A549 (cell line): ENCODE results near the gene ECI1. TPM values are rescaled to one million over a fixed set of nuclear protein-coding genes. Genes with fewer than 3 reads are reported as not detected.
A peak's percentile ranks its signal among the peaks of the same experiment; 100 is the strongest.

Experiments used
- ATAC-seq, 2 experiments: fragments of 200-7000 bp in 1 of 2; fragments of >200 bp in 1 of 2; cut with Nextera tagmentation in 1 of 2; cut with Tn5 transposase in 1 of 2; 3 replicates each; pipeline versions ENCODE4 v1.8.0 to v1.9.1; 2018 to 2020; ENCODE audit warnings: mild to moderate bottlenecking in 1 of 2, moderate library complexity in 1 of 2
- CTCF ChIA-PET: fragments of 300-600 bp; sonication (Branson Sonifier 250); formaldehyde crosslinking; extraction: SDS; loops from one replicate; lab custom pipeline; 2021; ENCODE audit warnings: antibody characterized with exemption, inconsistent platforms; lab: Yijun Ruan, JAX
- POLR2A ChIA-PET: fragments of 350-600 bp; formaldehyde crosslinking; extraction: SDS; loops from one replicate; lab custom pipeline; 2021; ENCODE audit warnings: antibody characterized with exemption, inconsistent platforms; lab: Yijun Ruan, JAX
- DNase-seq, 2 experiments: peaks; one replicate each; pipeline versions ENCODE4 v3.0.0 to v3.0.0-alpha.2; 2011 to 2016; ENCODE audit warnings: low read depth in 1 of 2, low spot score in 1 of 2
- FAIRE-seq: peaks from 2 replicates; lab custom pipeline; 2011; peaks lifted over from hg19 to GRCh38; lab: Jason Lieb, UNC
- H3K27ac ChIP-seq, 2 experiments: fragments of >200 bp; sonication (Bioruptor Twin); formaldehyde crosslinking; 3 replicates each; pipeline ENCODE4 v1.5.1; 2016 to 2017
- H3K4me1 ChIP-seq: fragments of >200 bp; sonication (Bioruptor Twin); formaldehyde crosslinking; 3 replicates; pipeline ENCODE4 v1.6.1; 2016
- H3K4me2 ChIP-seq: fragments of >200 bp; sonication (Bioruptor Twin); formaldehyde crosslinking; 3 replicates; pipeline ENCODE4 v1.6.1; 2016
- H3K4me3 ChIP-seq: fragments of >200 bp; sonication (Bioruptor Twin); formaldehyde crosslinking; 3 replicates; pipeline ENCODE4 v1.5.1; 2016
- H3K9me3 ChIP-seq: fragments of >200 bp; sonication (Bioruptor Twin); formaldehyde crosslinking; 3 replicates; pipeline ENCODE4 v1.6.1; 2016
- CEBPB ChIP-seq, 2 experiments: fragments of >200 bp in 1 of 2; sonication (Bioruptor Twin) in 1 of 2; formaldehyde crosslinking in 1 of 2; IDR thresholded peaks; 2 replicates each; pipeline ENCODE4 v1.6.1; 2012 to 2016
- CHD2 ChIP-seq: fragments of 150-350 bp; IDR thresholded peaks from 2 replicates; pipeline ENCODE4 v1.6.1; 2014; ENCODE audit warnings: low read length; ENCODE audit not compliant: partially characterized antibody
- EHF ChIP-seq: fragments of 250-450 bp; sonication (Bioruptor Pico); IDR thresholded peaks from 2 replicates; pipeline ENCODE4 v1.5.0; 2020; ENCODE audit warnings: mild to moderate bottlenecking
- EHMT2 ChIP-seq: fragments of 200-600 bp; sonication (generic); IDR thresholded peaks from 2 replicates; pipeline ENCODE4 v1.6.1; 2016; ENCODE audit warnings: antibody characterized with exemption, low read depth, mild to moderate bottlenecking, moderate library complexity
- GATA3 ChIP-seq: IDR thresholded peaks from 2 replicates; pipeline ENCODE4 v1.6.1; 2012; ENCODE audit warnings: borderline replicate concordance
- HEYL ChIP-seq: fragments of 250-450 bp; sonication (Bioruptor Pico); IDR thresholded peaks from 2 replicates; pipeline ENCODE4 v1.8.0; 2021; ENCODE audit warnings: mild to moderate bottlenecking, moderate library complexity
- KDM1A ChIP-seq: fragments of 200-600 bp; sonication (generic); IDR thresholded peaks from 2 replicates; pipeline ENCODE4 v1.6.1; 2016; ENCODE audit warnings: low read depth, mild to moderate bottlenecking
- MAX ChIP-seq: IDR thresholded peaks from 2 replicates; pipeline ENCODE4 v1.6.1; 2012
- NPAS2 ChIP-seq: fragments of 250-450 bp; sonication (Bioruptor Pico); IDR thresholded peaks from 2 replicates; pipeline ENCODE4 v1.8.0; 2022; ENCODE audit warnings: mild to moderate bottlenecking, moderate library complexity, borderline replicate concordance
- NR3C1 ChIP-seq: fragments of >200 bp; sonication (Bioruptor Twin); formaldehyde crosslinking; IDR thresholded peaks from 3 replicates; pipeline ENCODE4 v1.6.1; 2017
- PHF8 ChIP-seq: fragments of 200-600 bp; sonication (generic); IDR thresholded peaks from 2 replicates; pipeline ENCODE4 v1.6.1; 2016; ENCODE audit warnings: low read depth, mild to moderate bottlenecking, antibody characterized with exemption, moderate library complexity, borderline replicate concordance
- POLR2A ChIP-seq: IDR thresholded peaks from 2 replicates; pipeline ENCODE4 v1.6.1; 2012; ENCODE audit warnings: mild to moderate bottlenecking, low read length
- RAD21 ChIP-seq, 2 experiments: fragments of >200 bp in 1 of 2; sonication (Bioruptor Twin) in 1 of 2; formaldehyde crosslinking in 1 of 2; IDR thresholded peaks in 1 of 2; conservative IDR thresholded peaks in 1 of 2; 2 replicates in 1 of 2; 3 replicates in 1 of 2; pipeline ENCODE4 v1.6.1; 2012 to 2018; ENCODE audit warnings: inconsistent platforms in 1 of 2
- RARB ChIP-seq: fragments of 250-450 bp; sonication (Bioruptor Pico); IDR thresholded peaks from 2 replicates; pipeline ENCODE4 v1.8.0; 2021; ENCODE audit warnings: mild to moderate bottlenecking, moderate library complexity
- RCOR1 ChIP-seq: fragments of 150-350 bp; IDR thresholded peaks from 2 replicates; pipeline ENCODE4 v1.6.1; 2014; ENCODE audit warnings: antibody characterized with exemption, low read length, low read depth
- RFX5 ChIP-seq: fragments of 450-650 bp; IDR thresholded peaks from 2 replicates; pipeline ENCODE4 v1.7.1; 2014; ENCODE audit warnings: antibody characterized with exemption, mild to moderate bottlenecking, moderate library complexity
- SREBF2 ChIP-seq: fragments of 450-650 bp; IDR thresholded peaks from 2 replicates; pipeline ENCODE4 v1.6.1; 2014; ENCODE audit warnings: mild to moderate bottlenecking, moderate library complexity
- WGBS: methylation state at CpG from one replicate; pipeline ENCODE4 v1.1.6; 2017; ENCODE audit errors: missing lambda C conversion rate; 5-methylcytosine and 5-hydroxymethylcytosine counted together
- polyA plus RNA-seq, 4 experiments: library from polyadenylated mRNA; depleted of rRNA in 3 of 4; stranded (reverse); fragments of >200 nt; fragmentation: RNase III in 1 of 4; extraction: RNeasy Plus Mini Kit Qiagen cat#74134 plus additional on column Dnase treatment in 1 of 4; gene quantifications; 2 replicates in 3 of 4; 3 replicates in 1 of 4; pipeline ENCODE4 v1.2.3, GENCODE V29; 2011 to 2017
- TF ChIP-seq, protein P1 (sequence below): fragments of 150-350 bp; IDR thresholded peaks from 2 replicates; pipeline ENCODE4 v1.6.1; 2014; ENCODE audit warnings: low read depth, mild to moderate bottlenecking, low read length
- TF ChIP-seq, protein P2 (sequence below): fragments of 450-650 bp; IDR thresholded peaks from 2 replicates; pipeline ENCODE4 v1.6.1; 2014; ENCODE audit warnings: antibody characterized with exemption

ECI1 gene
- polyA plus RNA-seq, 2 of the 4 experiments (the other 2 are of a cell fraction) = 41.5 to 47.9 TPM

GRCh38 chr16:2238838-2239675, 12.3 kb downstream of the ECI1 start:
- FAIRE-seq = no peak
- Histone ChIP-seq H3K4me3 (no peak overlapping the region), H3K4me2 (no peak overlapping the region), H3K9me3 (no peaks in the 10 kb centered on the region), H3K27ac (no peak overlapping the region)
- POLR2A ChIA-PET = interaction anchor here (1.0 to 1.2 kb wide), 2 partner anchors 12 to 84 kb away, joined by 3 read pairs; partner anchors contain the start of genes ECI1 and TRAF7
- CTCF ChIA-PET = interaction anchor here (0.6 to 1.5 kb wide), 5 partner anchors 13 to 263 kb away, joined by 3 to 8 read pairs (median 3); partner anchors contain the start of gene ECI1
- ATAC-seq = peak; percentile 8 to 9; a peak in 4 of 6 replicates
- DNase-seq = no peak
- 81% methylated on average over 8 of the region's 15 CpGs for WGBS
- TF ChIP-seq GATA3 = no peak
- no peak for TF ChIP-seq CHD2
- TF ChIP-seq, protein P1, sequence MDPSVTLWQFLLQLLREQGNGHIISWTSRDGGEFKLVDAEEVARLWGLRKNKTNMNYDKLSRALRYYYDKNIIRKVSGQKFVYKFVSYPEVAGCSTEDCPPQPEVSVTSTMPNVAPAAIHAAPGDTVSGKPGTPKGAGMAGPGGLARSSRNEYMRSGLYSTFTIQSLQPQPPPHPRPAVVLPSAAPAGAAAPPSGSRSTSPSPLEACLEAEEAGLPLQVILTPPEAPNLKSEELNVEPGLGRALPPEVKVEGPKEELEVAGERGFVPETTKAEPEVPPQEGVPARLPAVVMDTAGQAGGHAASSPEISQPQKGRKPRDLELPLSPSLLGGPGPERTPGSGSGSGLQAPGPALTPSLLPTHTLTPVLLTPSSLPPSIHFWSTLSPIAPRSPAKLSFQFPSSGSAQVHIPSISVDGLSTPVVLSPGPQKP = no peak
- no peak for TF ChIP-seq KDM1A
- no peak for TF ChIP-seq POLR2A
- TF ChIP-seq NR3C1 = no peak
- no peak for TF ChIP-seq RCOR1
- no peak for TF ChIP-seq CEBPB (IDR thresholded peaks at IDR 0.05)
- TF ChIP-seq RFX5 = no peak
- no peak for TF ChIP-seq RAD21 (conservative IDR thresholded peaks at IDR 0.05 in 1 of 2, IDR thresholded peaks at IDR 0.05 in 1 of 2)
- TF ChIP-seq PHF8 = no peak
- TF ChIP-seq HEYL = no peak
- TF ChIP-seq SREBF2 = no peak
- TF ChIP-seq MAX = no peak
- TF ChIP-seq EHF (CRISPR knock-in tag) = no peak
- TF ChIP-seq EHMT2 = no peak
- TF ChIP-seq RARB (CRISPR knock-in tag) = no peak
- TF ChIP-seq, all 56 proteins: peak for 0
- H3K4me1 ChIP-seq = no peaks in the 10 kb centered on the region

DNA sequence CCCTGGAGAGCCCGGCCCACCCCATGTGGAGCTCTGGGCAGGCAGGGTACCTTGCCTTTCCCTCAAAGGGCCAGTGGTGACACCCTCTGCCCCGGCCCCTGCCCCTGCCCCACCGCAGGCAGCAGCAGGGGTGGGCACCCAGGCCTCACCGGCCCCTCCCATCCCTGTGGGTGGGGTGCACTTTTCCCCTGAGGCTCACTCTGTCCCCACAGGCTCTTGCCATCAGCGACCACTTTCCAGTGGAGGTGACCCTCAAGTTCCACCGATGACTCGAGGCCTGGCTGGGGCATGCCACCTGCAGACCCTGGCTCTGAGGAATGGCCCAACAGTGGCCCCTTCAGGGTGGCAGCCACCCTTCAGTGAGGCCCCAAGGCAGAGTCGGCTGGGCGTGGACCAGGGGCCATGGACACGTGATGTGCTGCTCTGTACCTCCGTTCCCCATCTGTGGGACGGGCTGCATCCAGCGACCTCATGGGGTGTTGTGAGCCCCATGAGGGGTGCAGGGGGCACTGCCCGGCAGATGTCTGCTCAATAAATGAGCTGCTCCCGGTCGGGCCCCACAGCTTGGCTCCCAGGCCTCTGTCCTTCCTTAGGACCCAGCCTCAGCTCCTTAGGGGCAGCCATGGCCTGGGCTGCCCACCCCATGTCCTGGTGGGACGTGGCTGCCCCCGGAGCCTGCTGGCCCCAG, 13.1 kb downstream of the ECI1 start:
- DNase-seq (no peak), ATAC-seq (peak; percentile 3 to 7; a peak in 4 of 6 replicates), FAIRE-seq (no peak)
- ChIA-PET CTCF (interaction anchor here (0.7 to 1.5 kb wide), 4 partner anchors 13 to 263 kb away, joined by 3 to 8 read pairs (median 4); partner anchors contain the start of gene ECI1), POLR2A (interaction anchor here (0.6 to 1.2 kb wide), 5 partner anchors 12 to 262 kb away, joined by 3 read pairs; partner anchors contain the start of genes ECI1 and TRAF7)
- Histone ChIP-seq H3K4me3 (no peak overlapping the region), H3K27ac (no peak overlapping the region), H3K9me3 (no peaks in the 10 kb centered on the region), H3K4me2 (no peak overlapping the region), H3K4me1 (no peaks in the 10 kb centered on the region)
- no peak for TF ChIP-seq NPAS2
- 83% methylated on average over 10 of the region's 18 CpGs for WGBS

DNA sequence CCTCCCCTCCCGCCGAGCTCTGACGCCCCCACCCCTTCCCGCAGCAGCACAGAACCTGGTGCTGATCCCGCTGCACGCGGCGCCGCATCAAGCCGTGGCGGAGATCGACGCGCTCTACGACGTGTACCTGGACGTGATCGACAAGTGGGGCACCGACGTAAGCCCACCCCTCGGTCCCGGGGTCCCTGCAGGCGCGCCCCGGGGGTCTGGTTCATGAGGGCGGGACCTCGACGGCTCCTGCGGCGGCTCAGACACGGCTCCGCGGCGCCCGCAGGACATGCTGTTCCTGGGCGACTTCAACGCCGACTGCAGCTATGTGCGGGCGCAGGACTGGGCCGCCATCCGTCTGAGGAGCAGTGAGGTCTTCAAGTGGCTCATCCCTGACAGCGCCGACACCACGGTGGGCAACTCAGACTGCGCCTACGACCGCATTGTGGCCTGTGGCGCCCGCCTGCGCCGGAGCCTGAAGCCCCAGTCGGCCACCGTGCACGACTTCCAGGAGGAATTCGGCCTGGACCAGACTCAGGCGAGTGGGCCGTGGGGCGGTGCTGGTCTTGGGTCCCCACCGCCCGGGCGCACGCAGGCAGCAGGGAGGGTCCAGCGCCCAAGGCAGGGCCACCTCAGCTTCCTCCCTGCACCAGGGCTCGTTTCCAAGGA, 13.8 kb downstream of the ECI1 start:
- WGBS = 97% methylated on average over 20 of the region's 65 CpGs
- no peak overlapping the region for H3K4me2 ChIP-seq
- H3K4me1 ChIP-seq = no peaks in the 10 kb centered on the region
- no peak overlapping the region for H3K27ac ChIP-seq
- no peak overlapping the region for H3K4me3 ChIP-seq
- DNase-seq (no peak), FAIRE-seq (no peak), ATAC-seq (no peak; a peak in 1 of 6 replicates)
- TF ChIP-seq, protein P2, sequence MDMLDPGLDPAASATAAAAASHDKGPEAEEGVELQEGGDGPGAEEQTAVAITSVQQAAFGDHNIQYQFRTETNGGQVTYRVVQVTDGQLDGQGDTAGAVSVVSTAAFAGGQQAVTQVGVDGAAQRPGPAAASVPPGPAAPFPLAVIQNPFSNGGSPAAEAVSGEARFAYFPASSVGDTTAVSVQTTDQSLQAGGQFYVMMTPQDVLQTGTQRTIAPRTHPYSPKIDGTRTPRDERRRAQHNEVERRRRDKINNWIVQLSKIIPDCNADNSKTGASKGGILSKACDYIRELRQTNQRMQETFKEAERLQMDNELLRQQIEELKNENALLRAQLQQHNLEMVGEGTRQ = no peak
- no peaks in the 10 kb centered on the region for H3K9me3 ChIP-seq
- ChIA-PET POLR2A (interaction anchor here (0.7 to 0.9 kb wide), 2 partner anchors 12 to 15 kb away, joined by 3 read pairs; no protein-coding TSS in a partner anchor), CTCF (interaction anchor here (0.7 to 1.5 kb wide), 3 partner anchors 21 to 42 kb away, joined by 3 read pairs; no protein-coding TSS in a partner anchor)
